Spleen (tissue), 11 donors: ENCODE results near the gene CDK14. TPM values are rescaled to one million over a fixed set of nuclear protein-coding genes. Genes with fewer than 3 reads are reported as not detected.
"Not testable (repeated sequence)": the region's sequence is repeated elsewhere in the genome, so short reads cannot be mapped to it uniquely, and the experiment has no call there.

Source experiments
- DNase-seq: peaks from one replicate; pipeline ENCODE4 v3.0.0-alpha.2; 2020
- H3K27ac ChIP-seq, 8 donors: fragments of 200-600 bp; sonication (generic) in 7 of 8; 1 replicate in 4 of 8; 2 replicates in 4 of 8; pipeline versions ENCODE4 v1.5.0 to v1.8.0; 2016 to 2021; ENCODE audit warnings: inconsistent platforms in 4 of 8, mild to moderate bottlenecking in 4 of 8, moderate library complexity in 1 of 8
- H3K27me3 ChIP-seq, 7 donors: fragments of 200-600 bp; sonication (generic) in 6 of 7; replicated peaks in 1 of 7; 1 replicate in 4 of 7; 2 replicates in 3 of 7; pipeline versions ENCODE4 v1.5.0 to v1.8.0; 2016 to 2021; ENCODE audit warnings: inconsistent platforms in 3 of 7, mild to moderate bottlenecking in 1 of 7
- H3K36me3 ChIP-seq, 6 donors: fragments of 200-600 bp; sonication (generic) in 5 of 6; 1 replicate in 4 of 6; 2 replicates in 2 of 6; pipeline versions ENCODE4 v1.5.0 to v1.8.0; 2016 to 2021; ENCODE audit warnings: inconsistent platforms in 2 of 6
- H3K4me1 ChIP-seq, 6 donors: fragments of 200-600 bp; sonication (generic) in 5 of 6; 1 replicate in 3 of 6; 2 replicates in 3 of 6; pipeline versions ENCODE4 v1.5.0 to v1.8.0; 2016 to 2021; ENCODE audit warnings: inconsistent platforms in 3 of 6
- H3K4me3 ChIP-seq, 8 donors: fragments of 200-600 bp; sonication (generic) in 7 of 8; 1 replicate in 4 of 8; 2 replicates in 4 of 8; pipeline versions ENCODE4 v1.5.0 to v1.8.0; 2016 to 2021; ENCODE audit warnings: inconsistent platforms in 4 of 8, mild to moderate bottlenecking in 4 of 8, moderate library complexity in 2 of 8
- H3K9me3 ChIP-seq, 8 donors: fragments of 200-600 bp; sonication (generic) in 7 of 8; 1 replicate in 4 of 8; 2 replicates in 4 of 8; pipeline versions ENCODE4 v1.5.0 to v1.8.0; 2016 to 2021; ENCODE audit warnings: inconsistent platforms in 4 of 8
- CTCF ChIP-seq, 11 experiments: fragments of 200-600 bp in 7 of 11; fragments of 450-650 bp in 4 of 11; sonication (generic) in 4 of 11; IDR thresholded peaks in 8 of 11; conservative IDR thresholded peaks in 3 of 11; 1 replicate in 7 of 11; 2 replicates in 4 of 11; pipeline versions ENCODE4 v1.4.0 to v1.8.0; 2016 to 2021; ENCODE audit warnings: antibody characterized with exemption in 11 of 11, inconsistent platforms in 4 of 11, mild to moderate bottlenecking in 1 of 11
- POLR2A ChIP-seq, 3 donors: fragments of 450-650 bp; IDR thresholded peaks; one replicate each; pipeline ENCODE4 v1.5.1; 2017; ENCODE audit warnings: antibody characterized with exemption in 3 of 3, mild to moderate bottlenecking in 1 of 3
- POLR2AphosphoS5 ChIP-seq, 3 donors: sonication (generic); formaldehyde crosslinking; IDR thresholded peaks; one replicate each; pipeline ENCODE4 v1.5.1; 2017; ENCODE audit warnings: antibody characterized with exemption in 3 of 3
- WGBS, 5 donors: extraction: QIAGEN DNeasy Blood & Tissue Kit in 3 of 5; methylation state at CpG; one replicate each; pipeline versions ENCODE4 v1.1.5 to v1.1.7; 2013 to 2018; 5-methylcytosine and 5-hydroxymethylcytosine counted together
- intact Hi-C: fragments of 100-400 bp; cut with DNase I; formaldehyde crosslinking; loops from one replicate; pipeline ENCODE4 v1.15.0; 2023; ENCODE audit warnings: low total_unique reads
- polyA plus RNA-seq, 3 donors: library from polyadenylated mRNA; stranded (reverse); fragments of 200-250 nt; gene quantifications; one replicate each; pipeline ENCODE4 v1.2.1, GENCODE V29; 2013
- total RNA-seq, 7 donors: library from RNA; depleted of rRNA in 3 of 7; stranded (reverse); fragments of >200 nt in 3 of 7; fragmentation: NEBNext Ultra II Directional in 4 of 7; extraction: Animal tissue kit (Norgen Biotek cat#: 25700) in 4 of 7; gene quantifications; one replicate each; pipeline versions ENCODE4 v1.1.0 to v1.2.1, GENCODE V29; 2016 to 2021
- donor health status: healthy with polysubstance abuse.
- donor health status: DM: no; HTN: no; CAD: no; lungs with moderate emphysema.
- donor health status: DM: no; HTN: no; CAD: no.
- donor health status: Bipolar disorder and iron deficiency.
- donor health status: healthy.
- donor health status: DM: no; HTN: no; CAD: no.
- donor health status: DM: yes; HTN: yes; CAD: no.

The CDK14 gene
- total and polyA plus RNA-seq, 10 donors = 6.6 to 109 (median 51.2) TPM

DNA sequence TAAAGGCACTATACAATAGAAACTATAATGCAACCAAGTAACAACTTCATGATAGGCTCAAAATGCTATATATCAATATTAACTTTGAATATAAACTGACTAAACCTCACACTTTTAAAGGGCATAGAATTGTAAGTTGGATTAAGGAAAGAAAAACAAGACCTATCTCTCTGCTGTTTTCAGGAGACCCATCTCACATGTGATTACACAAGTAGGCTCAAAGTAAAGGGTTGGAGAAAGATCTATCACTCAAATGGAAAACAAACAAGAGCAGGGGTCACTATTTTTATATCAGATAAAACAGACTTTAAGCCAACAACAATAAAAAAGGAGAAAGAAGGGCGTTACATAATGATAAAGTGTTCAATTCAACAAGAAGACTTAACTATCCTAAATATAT lies 155.5 kb downstream of the CDK14 start:
- Histone ChIP-seq H3K27ac (no peak overlapping the region), H3K4me1 (peaks cover 0 to 23% (median 0%) of the 10 kb centered on the region in 6 donors), H3K27me3 (no peaks in the 10 kb centered on the region), H3K9me3 (no peaks in the 10 kb centered on the region), H3K36me3 (peaks cover 0 to 10% (median 0%) of the 10 kb centered on the region in 6 donors), H3K4me3 (no peak overlapping the region)
- 71 to 93% (median 86%) methylated on average over 1 of the region's 1 CpG for WGBS, 5 donors
- intact Hi-C loops = no loop called here
- no peak for DNase-seq
- TF ChIP-seq POLR2A (IDR thresholded peaks at IDR 0.05) (no peak), POLR2AphosphoS5 (IDR thresholded peaks at IDR 0.05) (no peak), CTCF (IDR thresholded peaks at IDR 0.05 in 8 of 11, conservative IDR thresholded peaks at IDR 0.05 in 3 of 11) (no peak)

GRCh38 chr7:90752051-90752450 lies 155.9 kb downstream of the CDK14 start:
- intact Hi-C loops = no loop called here
- TF ChIP-seq POLR2AphosphoS5 (IDR thresholded peaks at IDR 0.05) (no peak), CTCF (IDR thresholded peaks at IDR 0.05 in 8 of 11, conservative IDR thresholded peaks at IDR 0.05 in 3 of 11) (no peak), POLR2A (IDR thresholded peaks at IDR 0.05) (no peak)
- H3K4me3 ChIP-seq = no peak overlapping the region
- no peaks in the 10 kb centered on the region for H3K27me3 ChIP-seq
- DNase-seq = no peak
- H3K4me1 ChIP-seq = peaks cover 0 to 26% (median 0%) of the 10 kb centered on the region in 6 donors
- WGBS, 5 donors = 68 to 97% (median 89%) methylated on average over 1 of the region's 1 CpG
- H3K9me3 ChIP-seq = no peaks in the 10 kb centered on the region
- H3K27ac ChIP-seq = no peak overlapping the region
- H3K36me3 ChIP-seq = peaks cover 0 to 10% (median 0%) of the 10 kb centered on the region in 6 donors

GRCh38 chr7:90755041-90755440 lies 158.9 kb downstream of the CDK14 start:
- Histone ChIP-seq H3K4me1 (peaks cover 0 to 15% (median 0%) of the 10 kb centered on the region in 6 donors), H3K36me3 (no peaks in the 10 kb centered on the region), H3K27me3 (no peaks in the 10 kb centered on the region), H3K27ac (no peak overlapping the region), H3K4me3 (no peak overlapping the region), H3K9me3 (no peaks in the 10 kb centered on the region)
- DNase-seq = no peak
- no peak for TF ChIP-seq POLR2AphosphoS5 (IDR thresholded peaks at IDR 0.05)
- TF ChIP-seq CTCF (IDR thresholded peaks at IDR 0.05 in 8 of 11, conservative IDR thresholded peaks at IDR 0.05 in 3 of 11) = no peak
- no peak for TF ChIP-seq POLR2A (IDR thresholded peaks at IDR 0.05)
- WGBS, 5 donors = 68 to 80% (median 76%) methylated on average over 3 of the region's 3 CpGs
- intact Hi-C loops = no loop called here

GRCh38 chr7:90756366-90756765 lies 160.2 kb downstream of the CDK14 start:
- no peaks in the 10 kb centered on the region for H3K36me3 ChIP-seq
- no peak for DNase-seq
- intact Hi-C loops = no loop called here
- H3K27me3 ChIP-seq = no peaks in the 10 kb centered on the region
- TF ChIP-seq POLR2A (IDR thresholded peaks at IDR 0.05) (no peak), POLR2AphosphoS5 (IDR thresholded peaks at IDR 0.05) (no peak), CTCF (IDR thresholded peaks at IDR 0.05 in 8 of 11, conservative IDR thresholded peaks at IDR 0.05 in 3 of 11) (no peak)
- H3K27ac ChIP-seq = no peak overlapping the region
- H3K4me3 ChIP-seq = no peak overlapping the region
- H3K4me1 ChIP-seq = peaks cover 0 to 15% (median 0%) of the 10 kb centered on the region in 6 donors
- WGBS, 5 donors = 89 to 91% (median 90%) methylated on average over 1 of the region's 1 CpG
- no peaks in the 10 kb centered on the region for H3K9me3 ChIP-seq

- peaks cover 0 to 15% (median 0%) of the 10 kb centered on the region in 6 donors for H3K4me1 ChIP-seq
- H3K27me3 ChIP-seq, H3K27ac ChIP-seq, DNase-seq, H3K9me3 ChIP-seq, H3K4me3 ChIP-seq, H3K36me3 ChIP-seq, intact Hi-C loops: not testable (repeated sequence)
- WGBS, 5 donors = 64 to 86% (median 78%) methylated on average over 9 of the region's 9 CpGs
Observed at GRCh38 chr7:90757565-90757950, 161.4 kb downstream of the CDK14 start.
